ENCODE measurements around the gene MPPED2.

DNA sequence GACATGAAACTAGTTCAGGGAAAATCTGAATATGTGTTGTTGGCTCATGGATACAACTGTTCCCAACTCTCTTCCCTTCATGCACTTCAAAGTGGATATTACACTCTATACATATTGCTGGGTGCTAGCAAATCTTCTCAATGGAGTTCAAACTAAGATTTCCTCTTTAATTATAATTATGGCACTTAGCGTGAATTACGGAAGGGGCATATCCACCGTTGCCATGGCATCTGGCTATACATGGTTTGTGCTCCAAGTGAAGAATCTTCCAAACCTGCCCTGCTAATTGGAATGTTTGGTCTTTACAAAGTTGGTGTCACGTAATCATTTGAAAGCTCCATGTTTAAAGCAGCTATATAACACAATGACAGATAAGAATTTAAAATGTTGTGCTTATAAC, 5.6 kb downstream of the MPPED2 start:
- TF ChIP-seq, protein P1, sequence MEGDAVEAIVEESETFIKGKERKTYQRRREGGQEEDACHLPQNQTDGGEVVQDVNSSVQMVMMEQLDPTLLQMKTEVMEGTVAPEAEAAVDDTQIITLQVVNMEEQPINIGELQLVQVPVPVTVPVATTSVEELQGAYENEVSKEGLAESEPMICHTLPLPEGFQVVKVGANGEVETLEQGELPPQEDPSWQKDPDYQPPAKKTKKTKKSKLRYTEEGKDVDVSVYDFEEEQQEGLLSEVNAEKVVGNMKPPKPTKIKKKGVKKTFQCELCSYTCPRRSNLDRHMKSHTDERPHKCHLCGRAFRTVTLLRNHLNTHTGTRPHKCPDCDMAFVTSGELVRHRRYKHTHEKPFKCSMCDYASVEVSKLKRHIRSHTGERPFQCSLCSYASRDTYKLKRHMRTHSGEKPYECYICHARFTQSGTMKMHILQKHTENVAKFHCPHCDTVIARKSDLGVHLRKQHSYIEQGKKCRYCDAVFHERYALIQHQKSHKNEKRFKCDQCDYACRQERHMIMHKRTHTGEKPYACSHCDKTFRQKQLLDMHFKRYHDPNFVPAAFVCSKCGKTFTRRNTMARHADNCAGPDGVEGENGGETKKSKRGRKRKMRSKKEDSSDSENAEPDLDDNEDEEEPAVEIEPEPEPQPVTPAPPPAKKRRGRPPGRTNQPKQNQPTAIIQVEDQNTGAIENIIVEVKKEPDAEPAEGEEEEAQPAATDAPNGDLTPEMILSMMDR (conservative IDR thresholded peaks at IDR 0.05): no peak
- TF ChIP-seq ZFX (IDR thresholded peaks at IDR 0.05): no peak
